ENCODE results near the gene XYLB.

DNA sequence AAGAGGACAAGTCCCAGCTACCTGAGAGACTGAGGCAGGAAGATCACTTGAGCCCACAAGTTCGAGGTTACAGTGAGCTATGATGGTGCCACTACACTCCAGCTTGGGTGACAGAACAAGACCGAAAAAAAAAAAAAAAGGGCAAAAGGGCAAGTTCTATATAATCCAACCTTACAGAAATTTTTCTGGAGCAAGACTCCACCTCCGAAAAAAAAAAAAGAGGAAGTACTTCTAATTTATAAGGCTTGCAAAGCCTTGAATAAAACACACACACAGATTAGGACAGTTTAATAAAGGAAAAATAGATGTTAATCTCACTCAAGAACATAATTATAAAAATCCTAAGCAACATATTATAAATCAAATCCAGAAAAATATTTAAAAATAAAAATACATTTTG, 14.4 kb upstream of the XYLB start:
- TF ChIP-seq TAF1 (IDR thresholded peaks at IDR 0.05; ENCODE audit: borderline replicate concordance, low read depth, low read length) (no peak), POLR2AphosphoS5 (IDR thresholded peaks at IDR 0.05; ENCODE audit: low read depth, low read length) (no peak)

Data from GM12892 (cell line).